Activated CD4-positive, alpha-beta T cell treated with anti-CD3 and anti-CD28 coated beads, Interleukin-2, amount 10 ng/mL, durations not matched to agents 24 days and 14 days (primary cell): ENCODE data around the gene ARMCX6. TPM values are rescaled to one million over a fixed set of nuclear protein-coding genes. Genes with fewer than 3 reads are reported as not detected.

Experiments
- DNase-seq: peaks from one replicate; pipeline ENCODE4 v3.0.0; 2022
- H3K27ac Mint-ChIP-seq: one replicate; pipeline ENCODE4 v1.8.0; 2022; ENCODE audit warnings: mild to moderate bottlenecking, mixed read lengths
- H3K27me3 Mint-ChIP-seq: one replicate; pipeline ENCODE4 v1.8.0; 2022; ENCODE audit warnings: mixed read lengths
- H3K36me3 Mint-ChIP-seq: one replicate; pipeline ENCODE4 v1.8.0; 2022; ENCODE audit warnings: low read depth, mild to moderate bottlenecking, mixed read lengths
- H3K4me1 Mint-ChIP-seq: one replicate; pipeline ENCODE4 v1.8.0; 2021; ENCODE audit warnings: mixed read lengths
- H3K4me3 Mint-ChIP-seq: one replicate; pipeline ENCODE4 v1.8.0; 2022; ENCODE audit warnings: mild to moderate bottlenecking, moderate library complexity, mixed read lengths
- H3K9me3 Mint-ChIP-seq: one replicate; pipeline ENCODE4 v1.8.0; 2021; ENCODE audit warnings: mixed read lengths
- intact Hi-C: fragments of 100-400 bp; cut with micrococcal nuclease; formaldehyde crosslinking; loops from one replicate; pipeline ENCODE4 v1.15.1; 2023
- total RNA-seq: library from RNA; stranded (reverse); gene quantifications from 2 replicates; pipeline ENCODE4 v1.2.3, GENCODE V29; 2022

The ARMCX6 gene
- total RNA-seq, 1 donor from 2014 or later, result 77.1 TPM

DNA sequence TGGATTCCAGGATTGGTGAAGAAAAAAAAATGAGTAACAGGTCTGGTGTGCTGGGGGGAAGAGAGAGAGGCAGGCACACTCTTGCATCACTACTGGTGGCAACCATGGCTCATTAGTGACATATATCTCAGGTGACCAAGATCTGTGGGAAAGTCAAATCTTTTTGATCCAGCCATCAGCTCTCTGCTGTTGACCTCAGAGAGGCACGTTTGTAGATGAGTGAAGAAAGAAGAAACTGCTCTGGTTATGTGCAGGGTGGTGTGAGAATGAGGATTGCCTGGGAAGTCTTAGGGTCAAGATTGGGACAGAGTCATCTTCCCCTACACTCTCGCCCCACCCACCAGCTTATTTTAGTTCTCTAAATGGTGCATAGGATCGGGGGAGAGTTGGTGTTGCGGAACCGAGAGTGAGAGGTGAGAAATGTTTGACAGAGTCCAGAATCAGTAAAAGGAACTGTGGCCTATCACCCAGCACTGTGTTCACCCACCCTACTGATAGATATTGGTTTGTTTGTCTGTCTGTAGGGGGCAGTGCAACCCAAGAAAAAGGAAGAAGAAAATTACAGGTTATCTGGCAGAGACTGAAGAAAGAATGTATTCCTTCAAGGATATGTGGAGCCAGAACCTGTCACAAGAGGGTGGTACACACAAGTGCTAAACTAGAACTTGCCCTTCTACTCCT is 21.9 kb downstream of the ARMCX6 start:
- H3K27ac Mint-ChIP-seq, result no peak overlapping the region

More for the DNA sequence above, 21.9 kb downstream of the ARMCX6 start:
- DNase-seq, result peak; percentile 82
- intact Hi-C loops, result loop anchor here (5.0 kb wide), 4 partner anchors 161 to 491 kb away; no protein-coding TSS in a partner anchor
- no peaks in the 10 kb centered on the region for H3K36me3 Mint-ChIP-seq
- H3K4me3 Mint-ChIP-seq, result no peak overlapping the region
- H3K9me3 Mint-ChIP-seq, result no peaks in the 10 kb centered on the region
- peaks cover 2% of the 10 kb centered on the region for H3K4me1 Mint-ChIP-seq
- H3K27me3 Mint-ChIP-seq, result peaks cover 5% of the 10 kb centered on the region

Other genes starting within 250 kb of the ARMCX6 start
- not detected in 2 replicates for gene BTK, start 231.8 kb downstream of the ARMCX6 start, total RNA-seq
- gene RPL36A, start 227.0 kb downstream of the ARMCX6 start, total RNA-seq, result 252 and 278 TPM in 2 replicates
- gene GLA, start 210.1 kb downstream of the ARMCX6 start, total RNA-seq, result 66.6 and 70.7 TPM in 2 replicates
- 19.9 and 21.5 TPM in 2 replicates for gene HNRNPH2, start 209.8 kb downstream of the ARMCX6 start, total RNA-seq
- 3.1 and 4.2 TPM in 2 replicates for gene ARMCX4, start 132.5 kb downstream of the ARMCX6 start, total RNA-seq
- gene ARMCX1, start 67.5 kb downstream of the ARMCX6 start, total RNA-seq, result 0.14 and 0.17 TPM in 2 replicates
- gene ARMCX3, start 5.2 kb upstream of the ARMCX6 start, total RNA-seq, result 69.6 and 72.5 TPM in 2 replicates
- gene ARMCX2, start 41.9 kb upstream of the ARMCX6 start, total RNA-seq, result 5.2 and 5.6 TPM in 2 replicates